HEK293 (cell line): ENCODE data around the gene IL20RA.

Experiments used
- GLI2 ChIP-seq: fragments of 450-650 bp; formaldehyde crosslinking; IDR thresholded peaks from 2 replicates; pipeline ENCODE4; 2017; ENCODE audit warnings: missing biosample characterization, missing genetic modification characterization, low read depth, borderline replicate concordance
- HOXD13 ChIP-seq: sonication (generic); formaldehyde crosslinking; IDR thresholded peaks from 2 replicates; pipeline ENCODE4 v1.8.0; 2022; ENCODE audit warnings: missing genetic modification reagents, borderline replicate concordance
- KLF10 ChIP-seq: fragments of 450-650 bp; IDR thresholded peaks from 2 replicates; pipeline ENCODE4 v1.5.1; 2018; ENCODE audit warnings: missing biosample characterization, mild to moderate bottlenecking, missing genetic modification characterization
- KLF16 ChIP-seq: fragments of 450-650 bp; formaldehyde crosslinking; IDR thresholded peaks from 2 replicates; pipeline ENCODE4 v1.5.1; 2017; ENCODE audit warnings: missing biosample characterization, missing genetic modification characterization
- KLF7 ChIP-seq: fragments of 450-650 bp; formaldehyde crosslinking; IDR thresholded peaks from 2 replicates; pipeline ENCODE4 v1.5.1; 2016; ENCODE audit warnings: missing biosample characterization, missing genetic modification characterization, borderline replicate concordance
- OVOL3 ChIP-seq: fragments of 450-650 bp; formaldehyde crosslinking; IDR thresholded peaks from 2 replicates; pipeline ENCODE4 v1.5.1; 2016; ENCODE audit warnings: missing biosample characterization, missing genetic modification characterization
- RBAK ChIP-seq: fragments of 450-650 bp; formaldehyde crosslinking; IDR thresholded peaks from 2 replicates; pipeline ENCODE4 v1.5.1; 2016; ENCODE audit warnings: missing biosample characterization, missing genetic modification characterization
- SCRT1 ChIP-seq: fragments of 450-650 bp; formaldehyde crosslinking; IDR thresholded peaks from 2 replicates; pipeline ENCODE4 v1.5.1; 2016; ENCODE audit warnings: missing biosample characterization, missing genetic modification characterization, borderline replicate concordance
- SCRT2 ChIP-seq: fragments of 450-650 bp; formaldehyde crosslinking; IDR thresholded peaks from 2 replicates; pipeline ENCODE4 v1.5.1; 2016; ENCODE audit warnings: missing biosample characterization, missing genetic modification characterization
- YY2 ChIP-seq: fragments of 450-650 bp; formaldehyde crosslinking; IDR thresholded peaks from 2 replicates; pipeline ENCODE4 v1.5.1; 2016; ENCODE audit warnings: missing biosample characterization, missing genetic modification characterization
- ZBTB21 ChIP-seq: fragments of 450-650 bp; formaldehyde crosslinking; IDR thresholded peaks from 2 replicates; pipeline ENCODE4 v1.5.1; 2017; ENCODE audit warnings: missing biosample characterization, missing genetic modification characterization
- ZNF132 ChIP-seq: fragments of 450-650 bp; formaldehyde crosslinking; IDR thresholded peaks from 2 replicates; pipeline ENCODE4 v1.5.1; 2017; ENCODE audit warnings: missing biosample characterization, missing genetic modification characterization, borderline replicate concordance
- ZNF174 ChIP-seq: fragments of 450-650 bp; formaldehyde crosslinking; IDR thresholded peaks from 2 replicates; pipeline ENCODE4 v1.5.0; 2017; ENCODE audit warnings: missing biosample characterization, mild to moderate bottlenecking, missing genetic modification characterization
- ZNF221 ChIP-seq: fragments of 450-650 bp; formaldehyde crosslinking; IDR thresholded peaks from 2 replicates; pipeline ENCODE4 v1.5.1; 2017; ENCODE audit warnings: missing biosample characterization, missing genetic modification characterization, borderline replicate concordance
- ZNF274 ChIP-seq, 2 experiments: fragments of 200-500 bp in 1 of 2; fragments of 450-650 bp in 1 of 2; sonication (Bioruptor generic) in 1 of 2; formaldehyde crosslinking in 1 of 2; IDR thresholded peaks; 2 replicates each; pipeline versions ENCODE4 v1.5.1 to v1.6.1; 2014 to 2016; ENCODE audit warnings: borderline replicate concordance in 1 of 2, inconsistent platforms in 1 of 2, low read length in 1 of 2, missing biosample characterization in 1 of 2, missing genetic modification characterization in 1 of 2
- ZNF302 ChIP-seq: fragments of 450-650 bp; formaldehyde crosslinking; IDR thresholded peaks from 2 replicates; pipeline ENCODE4 v1.5.1; 2016; ENCODE audit warnings: missing biosample characterization, missing genetic modification characterization, low read depth
- ZNF335 ChIP-seq: fragments of 450-650 bp; formaldehyde crosslinking; conservative IDR thresholded peaks from 2 replicates; pipeline ENCODE4 v1.5.1; 2016; ENCODE audit warnings: missing biosample characterization, missing genetic modification characterization
- ZNF416 ChIP-seq: fragments of 450-650 bp; formaldehyde crosslinking; IDR thresholded peaks from 2 replicates; pipeline ENCODE4 v1.5.1; 2016; ENCODE audit warnings: missing biosample characterization, missing genetic modification characterization
- ZNF510 ChIP-seq: fragments of 450-650 bp; formaldehyde crosslinking; IDR thresholded peaks from 2 replicates; pipeline ENCODE4 v1.5.1; 2018; ENCODE audit warnings: mild to moderate bottlenecking, missing genetic modification characterization, missing biosample characterization; ENCODE audit not compliant: insufficient replicate concordance
- ZNF560 ChIP-seq: fragments of 450-650 bp; formaldehyde crosslinking; IDR thresholded peaks from 2 replicates; pipeline ENCODE4 v1.5.1; 2017; ENCODE audit warnings: missing biosample characterization, missing genetic modification characterization, borderline replicate concordance
- ZNF621 ChIP-seq: fragments of 450-650 bp; formaldehyde crosslinking; IDR thresholded peaks from 2 replicates; pipeline ENCODE4 v1.5.1; 2017; ENCODE audit warnings: missing biosample characterization, missing genetic modification characterization
- ZNF626 ChIP-seq: fragments of 450-650 bp; sonication (Bioruptor Pico); formaldehyde crosslinking; IDR thresholded peaks from 2 replicates; pipeline ENCODE4 v1.5.1; 2018; ENCODE audit warnings: missing biosample characterization, missing genetic modification characterization, inconsistent platforms
- ZNF629 ChIP-seq: fragments of 450-650 bp; formaldehyde crosslinking; IDR thresholded peaks from 2 replicates; pipeline ENCODE4 v1.5.1; 2017; ENCODE audit warnings: missing biosample characterization, missing genetic modification characterization
- ZNF654 ChIP-seq: fragments of 450-650 bp; formaldehyde crosslinking; IDR thresholded peaks from 2 replicates; pipeline ENCODE4 v1.5.1; 2016; ENCODE audit warnings: low read depth, missing biosample characterization, missing genetic modification characterization
- ZNF792 ChIP-seq: fragments of 450-650 bp; formaldehyde crosslinking; IDR thresholded peaks from 2 replicates; pipeline ENCODE4 v1.5.1; 2016; ENCODE audit warnings: missing biosample characterization, missing genetic modification characterization
- ZSCAN30 ChIP-seq: fragments of 450-650 bp; IDR thresholded peaks from 2 replicates; pipeline ENCODE4 v1.5.1; 2018; ENCODE audit warnings: missing biosample characterization, mild to moderate bottlenecking, missing genetic modification characterization, moderate library complexity
- ZXDB ChIP-seq: fragments of 450-650 bp; formaldehyde crosslinking; IDR thresholded peaks from 2 replicates; pipeline ENCODE4 v1.5.1; 2016; ENCODE audit warnings: missing biosample characterization, missing genetic modification characterization
- TF ChIP-seq, protein P1 (sequence below): fragments of 450-650 bp; formaldehyde crosslinking; IDR thresholded peaks from 2 replicates; pipeline ENCODE4 v1.5.1; 2016; ENCODE audit warnings: missing biosample characterization, missing genetic modification characterization
- TF ChIP-seq, protein P2 (sequence below): fragments of 450-650 bp; formaldehyde crosslinking; IDR thresholded peaks from 2 replicates; pipeline ENCODE4 v1.5.1; 2016; ENCODE audit warnings: missing biosample characterization, missing genetic modification characterization, borderline replicate concordance
- TF ChIP-seq, protein P3 (sequence below): fragments of 450-650 bp; formaldehyde crosslinking; IDR thresholded peaks from 2 replicates; pipeline ENCODE4 v1.5.1; 2016; ENCODE audit warnings: missing biosample characterization, missing genetic modification characterization
- TF ChIP-seq, protein P4 (sequence below): fragments of 450-650 bp; formaldehyde crosslinking; IDR thresholded peaks from 2 replicates; pipeline ENCODE4 v1.5.1; 2017; ENCODE audit warnings: missing biosample characterization, mild to moderate bottlenecking, missing genetic modification characterization, moderate library complexity

The IL20RA gene

DNA sequence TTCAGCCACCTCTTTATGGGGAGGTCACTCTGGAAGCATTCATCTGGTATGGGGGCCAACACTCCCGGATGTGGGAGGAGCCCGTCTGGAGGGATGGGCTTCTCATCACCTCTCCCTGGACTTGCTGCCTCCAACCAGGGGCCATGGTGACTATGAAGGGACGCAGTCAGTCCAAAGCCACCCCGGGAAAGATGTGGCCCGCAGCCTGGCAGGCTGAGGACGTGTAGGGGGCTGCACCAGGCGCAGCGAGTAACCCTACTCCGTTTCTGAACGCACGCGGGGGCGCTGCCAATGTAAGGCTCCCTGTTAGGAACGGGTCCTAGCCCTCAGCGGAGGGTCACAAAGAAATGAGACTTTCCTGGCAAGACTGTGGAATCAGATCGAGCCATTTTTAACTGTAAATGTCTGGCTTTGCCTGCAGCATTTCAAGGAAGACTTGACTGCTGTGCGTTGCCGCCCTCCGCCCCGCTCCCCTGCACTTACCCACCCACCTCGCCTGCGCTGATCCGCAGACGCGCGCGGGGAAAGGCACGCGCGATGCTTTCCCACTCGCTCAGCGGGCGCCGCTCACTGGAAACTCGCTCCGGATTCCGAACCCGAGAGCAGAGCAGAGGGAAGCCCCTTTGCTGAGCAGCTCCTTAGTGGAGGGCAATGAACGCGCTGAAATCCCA lies 55.1 kb downstream of the IL20RA start (continued):
- no peak for TF ChIP-seq ZBTB21 (tag by site-specific recombination)
- TF ChIP-seq, protein P1, sequence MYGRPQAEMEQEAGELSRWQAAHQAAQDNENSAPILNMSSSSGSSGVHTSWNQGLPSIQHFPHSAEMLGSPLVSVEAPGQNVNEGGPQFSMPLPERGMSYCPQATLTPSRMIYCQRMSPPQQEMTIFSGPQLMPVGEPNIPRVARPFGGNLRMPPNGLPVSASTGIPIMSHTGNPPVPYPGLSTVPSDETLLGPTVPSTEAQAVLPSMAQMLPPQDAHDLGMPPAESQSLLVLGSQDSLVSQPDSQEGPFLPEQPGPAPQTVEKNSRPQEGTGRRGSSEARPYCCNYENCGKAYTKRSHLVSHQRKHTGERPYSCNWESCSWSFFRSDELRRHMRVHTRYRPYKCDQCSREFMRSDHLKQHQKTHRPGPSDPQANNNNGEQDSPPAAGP (tag by site-specific recombination), result no peak; the same call in 1 of the 2 replicates
- TF ChIP-seq, protein P2, sequence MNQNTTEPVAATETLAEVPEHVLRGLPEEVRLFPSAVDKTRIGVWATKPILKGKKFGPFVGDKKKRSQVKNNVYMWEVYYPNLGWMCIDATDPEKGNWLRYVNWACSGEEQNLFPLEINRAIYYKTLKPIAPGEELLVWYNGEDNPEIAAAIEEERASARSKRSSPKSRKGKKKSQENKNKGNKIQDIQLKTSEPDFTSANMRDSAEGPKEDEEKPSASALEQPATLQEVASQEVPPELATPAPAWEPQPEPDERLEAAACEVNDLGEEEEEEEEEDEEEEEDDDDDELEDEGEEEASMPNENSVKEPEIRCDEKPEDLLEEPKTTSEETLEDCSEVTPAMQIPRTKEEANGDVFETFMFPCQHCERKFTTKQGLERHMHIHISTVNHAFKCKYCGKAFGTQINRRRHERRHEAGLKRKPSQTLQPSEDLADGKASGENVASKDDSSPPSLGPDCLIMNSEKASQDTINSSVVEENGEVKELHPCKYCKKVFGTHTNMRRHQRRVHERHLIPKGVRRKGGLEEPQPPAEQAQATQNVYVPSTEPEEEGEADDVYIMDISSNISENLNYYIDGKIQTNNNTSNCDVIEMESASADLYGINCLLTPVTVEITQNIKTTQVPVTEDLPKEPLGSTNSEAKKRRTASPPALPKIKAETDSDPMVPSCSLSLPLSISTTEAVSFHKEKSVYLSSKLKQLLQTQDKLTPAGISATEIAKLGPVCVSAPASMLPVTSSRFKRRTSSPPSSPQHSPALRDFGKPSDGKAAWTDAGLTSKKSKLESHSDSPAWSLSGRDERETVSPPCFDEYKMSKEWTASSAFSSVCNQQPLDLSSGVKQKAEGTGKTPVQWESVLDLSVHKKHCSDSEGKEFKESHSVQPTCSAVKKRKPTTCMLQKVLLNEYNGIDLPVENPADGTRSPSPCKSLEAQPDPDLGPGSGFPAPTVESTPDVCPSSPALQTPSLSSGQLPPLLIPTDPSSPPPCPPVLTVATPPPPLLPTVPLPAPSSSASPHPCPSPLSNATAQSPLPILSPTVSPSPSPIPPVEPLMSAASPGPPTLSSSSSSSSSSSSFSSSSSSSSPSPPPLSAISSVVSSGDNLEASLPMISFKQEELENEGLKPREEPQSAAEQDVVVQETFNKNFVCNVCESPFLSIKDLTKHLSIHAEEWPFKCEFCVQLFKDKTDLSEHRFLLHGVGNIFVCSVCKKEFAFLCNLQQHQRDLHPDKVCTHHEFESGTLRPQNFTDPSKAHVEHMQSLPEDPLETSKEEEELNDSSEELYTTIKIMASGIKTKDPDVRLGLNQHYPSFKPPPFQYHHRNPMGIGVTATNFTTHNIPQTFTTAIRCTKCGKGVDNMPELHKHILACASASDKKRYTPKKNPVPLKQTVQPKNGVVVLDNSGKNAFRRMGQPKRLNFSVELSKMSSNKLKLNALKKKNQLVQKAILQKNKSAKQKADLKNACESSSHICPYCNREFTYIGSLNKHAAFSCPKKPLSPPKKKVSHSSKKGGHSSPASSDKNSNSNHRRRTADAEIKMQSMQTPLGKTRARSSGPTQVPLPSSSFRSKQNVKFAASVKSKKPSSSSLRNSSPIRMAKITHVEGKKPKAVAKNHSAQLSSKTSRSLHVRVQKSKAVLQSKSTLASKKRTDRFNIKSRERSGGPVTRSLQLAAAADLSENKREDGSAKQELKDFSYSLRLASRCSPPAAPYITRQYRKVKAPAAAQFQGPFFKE (tag by site-specific recombination), result no peak
- TF ChIP-seq GLI2 (tag by site-specific recombination), result no peak
- TF ChIP-seq, protein P3, sequence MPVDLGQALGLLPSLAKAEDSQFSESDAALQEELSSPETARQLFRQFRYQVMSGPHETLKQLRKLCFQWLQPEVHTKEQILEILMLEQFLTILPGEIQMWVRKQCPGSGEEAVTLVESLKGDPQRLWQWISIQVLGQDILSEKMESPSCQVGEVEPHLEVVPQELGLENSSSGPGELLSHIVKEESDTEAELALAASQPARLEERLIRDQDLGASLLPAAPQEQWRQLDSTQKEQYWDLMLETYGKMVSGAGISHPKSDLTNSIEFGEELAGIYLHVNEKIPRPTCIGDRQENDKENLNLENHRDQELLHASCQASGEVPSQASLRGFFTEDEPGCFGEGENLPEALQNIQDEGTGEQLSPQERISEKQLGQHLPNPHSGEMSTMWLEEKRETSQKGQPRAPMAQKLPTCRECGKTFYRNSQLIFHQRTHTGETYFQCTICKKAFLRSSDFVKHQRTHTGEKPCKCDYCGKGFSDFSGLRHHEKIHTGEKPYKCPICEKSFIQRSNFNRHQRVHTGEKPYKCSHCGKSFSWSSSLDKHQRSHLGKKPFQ (tag by site-specific recombination), result no peak
- TF ChIP-seq ZNF560 (tag by site-specific recombination), result no peak
- no peak for TF ChIP-seq ZNF274 (IDR thresholded peaks at IDR 0.05; ENCODE audit: low read length)
- no peak for TF ChIP-seq ZNF274 (tag by site-specific recombination; IDR thresholded peaks at IDR 0.05; ENCODE audit: borderline replicate concordance)
- TF ChIP-seq ZNF654, result no peak
- TF ChIP-seq HOXD13 (CRISPR knock-in tag), result no peak
- TF ChIP-seq OVOL3 (tag by site-specific recombination), result no peak
- 0 out of 2 replicates have a peak, but pooled peaks have one; percentile 16 for TF ChIP-seq ZNF629 (tag by site-specific recombination)
- TF ChIP-seq ZNF621 (tag by site-specific recombination), result no peak
- TF ChIP-seq ZNF221 (tag by site-specific recombination), result no peak
- TF ChIP-seq ZNF792 (tag by site-specific recombination), result no peak
- 0 out of 2 replicates have a peak, but pooled peaks have one; percentile 50 for TF ChIP-seq KLF16
- TF ChIP-seq ZNF302, result no peak
- no peak for TF ChIP-seq KLF7 (tag by site-specific recombination)
- TF ChIP-seq ZXDB (tag by site-specific recombination), result peak; percentile 47
- no peak for TF ChIP-seq SCRT1 (tag by site-specific recombination)
- TF ChIP-seq, protein P4, sequence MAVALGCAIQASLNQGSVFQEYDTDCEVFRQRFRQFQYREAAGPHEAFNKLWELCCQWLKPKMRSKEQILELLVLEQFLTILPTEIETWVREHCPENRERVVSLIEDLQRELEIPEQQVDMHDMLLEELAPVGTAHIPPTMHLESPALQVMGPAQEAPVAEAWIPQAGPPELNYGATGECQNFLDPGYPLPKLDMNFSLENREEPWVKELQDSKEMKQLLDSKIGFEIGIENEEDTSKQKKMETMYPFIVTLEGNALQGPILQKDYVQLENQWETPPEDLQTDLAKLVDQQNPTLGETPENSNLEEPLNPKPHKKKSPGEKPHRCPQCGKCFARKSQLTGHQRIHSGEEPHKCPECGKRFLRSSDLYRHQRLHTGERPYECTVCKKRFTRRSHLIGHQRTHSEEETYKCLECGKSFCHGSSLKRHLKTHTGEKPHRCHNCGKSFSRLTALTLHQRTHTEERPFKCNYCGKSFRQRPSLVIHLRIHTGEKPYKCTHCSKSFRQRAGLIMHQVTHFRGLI (tag by site-specific recombination), result no peak
- TF ChIP-seq ZSCAN30 (tag by site-specific recombination), result no peak; the same call in 1 of the 2 replicates
- no peak for TF ChIP-seq RBAK (tag by site-specific recombination)
- TF ChIP-seq ZNF174 (tag by site-specific recombination), result no peak
- TF ChIP-seq ZNF510 (tag by site-specific recombination), result no peak
- no peak for TF ChIP-seq ZNF626
- peak; percentile 85 for TF ChIP-seq ZNF335 (tag by site-specific recombination)
- no peak for TF ChIP-seq KLF10 (tag by site-specific recombination)
- no peak for TF ChIP-seq YY2 (tag by site-specific recombination)
- TF ChIP-seq ZNF416 (tag by site-specific recombination), result no peak
- TF ChIP-seq ZNF132 (tag by site-specific recombination), result no peak
- TF ChIP-seq SCRT2 (tag by site-specific recombination), result no peak
